T-helper 1 cell treated with Interleukin-12 subunit alpha and Interleukin-12 subunit beta and Interleukin-4 antibody, amounts not matched to agents 30 ng/mL and 1 ng/mL, for 36 hours (primary cell): Measurements from ENCODE around the gene FOXL3. TPM values are rescaled to one million over a fixed set of nuclear protein-coding genes. Genes with fewer than 3 reads are reported as not detected.

Experiments used
- intact Hi-C: fragments of 100-400 bp; cut with micrococcal nuclease; formaldehyde crosslinking; loops from one replicate; pipeline ENCODE4 v1.15.1; 2024
- total RNA-seq: library from RNA; stranded (reverse); gene quantifications from 2 replicates; pipeline ENCODE4 v1.2.3, GENCODE V29; 2022

The FOXL3 gene
- total RNA-seq, 1 donor from 2014 or later: not detected

DNA sequence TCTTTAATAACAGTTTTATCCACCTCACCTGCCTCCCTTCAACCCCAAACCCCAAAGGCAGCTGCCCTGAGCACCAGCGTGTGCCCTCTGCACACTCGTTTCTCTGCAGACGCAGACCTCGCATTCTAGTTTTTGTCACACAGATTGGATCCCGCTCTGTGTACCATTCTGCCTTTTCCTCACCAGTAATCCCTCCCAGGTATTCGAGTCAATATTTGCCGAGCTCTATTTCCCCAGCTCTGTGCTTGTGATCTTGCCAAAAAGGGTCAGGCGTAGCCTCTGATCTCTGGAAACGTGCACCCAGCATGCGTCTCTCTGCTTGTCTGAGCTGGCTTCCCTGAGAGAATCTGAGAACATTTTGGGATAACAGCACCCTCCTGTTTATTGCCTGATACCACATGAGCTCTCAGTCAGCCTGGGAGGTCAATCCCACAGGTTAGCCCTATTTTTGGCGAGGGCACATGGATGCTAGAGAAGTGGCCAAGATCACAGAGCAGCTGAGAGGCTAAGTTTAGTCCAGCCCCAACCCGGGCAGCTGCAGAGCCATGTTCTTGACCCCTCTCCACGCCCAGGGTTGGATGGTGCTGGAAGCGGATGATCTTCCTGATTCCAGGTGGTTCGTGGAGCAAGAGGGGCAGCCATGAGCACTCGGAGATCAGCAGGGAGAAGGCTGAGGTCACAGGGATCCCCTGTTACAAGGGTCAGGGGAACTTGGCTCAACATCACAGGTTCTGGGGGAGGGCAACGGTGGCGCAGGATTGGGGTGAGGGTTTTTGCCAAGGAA is 29.1 kb downstream of the FOXL3 start:
- intact Hi-C loops: no loop called here

DNA sequence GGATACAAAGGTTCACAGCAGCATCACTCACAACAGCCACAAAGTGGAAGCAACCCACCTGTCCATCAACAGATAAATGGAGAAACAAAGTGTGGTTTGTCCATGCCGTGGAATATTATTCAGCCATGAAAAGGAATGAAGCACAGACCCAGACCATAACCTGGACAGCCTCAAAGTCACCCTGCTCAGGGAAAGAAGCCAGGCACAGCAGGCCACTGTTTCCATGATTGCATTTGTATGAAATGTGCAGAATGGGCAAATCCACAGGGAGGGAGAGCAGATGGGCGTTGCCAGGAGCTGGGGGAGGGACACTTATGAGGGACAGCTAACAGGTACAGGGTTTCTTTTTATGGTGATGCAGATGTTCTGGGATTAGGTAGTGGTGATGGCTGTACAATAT is 30.3 kb downstream of the FOXL3 start:
- intact Hi-C loops: loop anchor here (5.0 kb wide), 2 partner anchors 407 to 467 kb away; partner anchors contain the start of genes DNAAF5 and PRKAR1B

DNA sequence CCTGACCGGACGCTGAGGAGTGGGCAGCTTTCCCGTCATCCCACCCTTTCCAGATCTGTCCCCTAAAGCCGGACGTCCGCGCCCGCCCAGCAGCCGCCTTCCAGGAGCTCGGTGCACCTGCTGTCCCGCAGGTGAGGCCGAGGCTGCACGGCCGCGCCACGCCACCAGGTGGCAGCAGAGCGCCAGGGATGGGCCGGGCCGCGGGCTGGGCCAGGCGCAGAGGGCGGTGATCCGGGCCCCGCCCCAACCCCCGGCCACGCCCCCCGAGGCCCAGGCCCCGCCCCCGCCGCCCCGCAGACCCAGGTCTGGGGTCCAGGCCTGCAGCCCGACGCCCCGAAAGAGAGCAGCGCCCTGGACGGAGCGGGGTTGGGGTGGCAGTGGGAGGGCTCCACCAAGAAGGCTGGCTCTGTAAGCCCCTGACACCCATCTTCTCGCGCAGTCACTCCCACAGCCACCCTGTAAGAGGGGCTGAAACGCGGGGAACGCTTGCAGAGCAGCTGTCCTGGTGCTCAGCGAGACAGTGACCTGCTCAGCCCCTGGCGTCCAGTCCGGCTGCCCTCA is 32.2 kb downstream of the FOXL3 start:
- intact Hi-C loops: loop anchor here (1.0 to 5.0 kb wide), 6 partner anchors 195 to 551 kb away; partner anchors contain the start of genes DNAAF5 and PRKAR1B

DNA sequence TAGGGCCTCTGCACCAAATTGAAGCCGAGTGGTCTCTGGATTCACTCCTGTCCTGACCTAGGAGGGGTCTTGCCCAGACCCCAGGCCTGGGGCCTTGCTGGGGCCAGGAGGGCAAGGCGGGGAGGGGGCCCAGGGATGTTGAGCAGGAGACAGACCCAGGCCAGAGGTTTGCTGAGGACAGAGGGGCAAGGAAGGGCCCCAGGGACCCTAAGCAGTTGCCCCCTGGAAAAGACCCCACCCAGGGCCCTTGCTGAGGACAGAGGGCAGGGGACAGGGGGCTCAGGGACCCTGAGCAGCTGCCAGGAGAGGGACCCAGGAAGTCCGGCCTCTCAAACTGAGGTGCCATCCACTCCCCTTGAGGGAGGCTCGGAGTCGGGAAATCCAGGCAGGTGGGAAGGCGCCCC is 32.7 kb downstream of the FOXL3 start:
- intact Hi-C loops: loop anchor here (1.0 to 5.0 kb wide), 6 partner anchors 194 to 551 kb away; partner anchors contain the start of genes DNAAF5 and PRKAR1B

DNA sequence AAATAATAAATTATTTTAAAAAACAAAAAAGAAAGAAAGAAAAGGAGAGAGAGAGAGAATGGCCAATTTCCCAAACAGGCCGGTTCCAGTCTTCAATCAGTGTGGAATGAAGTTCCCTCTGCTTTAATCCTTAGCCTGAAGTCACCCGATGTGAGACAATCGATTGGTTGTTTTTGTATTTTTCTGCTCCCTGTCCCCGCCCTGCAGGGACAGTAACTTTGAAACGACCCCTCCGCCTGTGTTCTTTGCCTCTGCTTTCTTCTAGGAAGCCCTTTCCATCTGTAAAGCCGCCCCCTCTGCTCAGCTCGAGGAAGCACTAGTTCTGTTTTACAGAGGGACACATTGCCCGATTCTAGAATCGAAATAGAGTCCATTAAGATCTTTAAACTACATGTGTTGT is 33.4 kb downstream of the FOXL3 start:
- intact Hi-C loops: loop anchor here (2.0 to 5.0 kb wide), 3 partner anchors 193 to 464 kb away; partner anchors contain the start of genes DNAAF5 and PRKAR1B

DNA sequence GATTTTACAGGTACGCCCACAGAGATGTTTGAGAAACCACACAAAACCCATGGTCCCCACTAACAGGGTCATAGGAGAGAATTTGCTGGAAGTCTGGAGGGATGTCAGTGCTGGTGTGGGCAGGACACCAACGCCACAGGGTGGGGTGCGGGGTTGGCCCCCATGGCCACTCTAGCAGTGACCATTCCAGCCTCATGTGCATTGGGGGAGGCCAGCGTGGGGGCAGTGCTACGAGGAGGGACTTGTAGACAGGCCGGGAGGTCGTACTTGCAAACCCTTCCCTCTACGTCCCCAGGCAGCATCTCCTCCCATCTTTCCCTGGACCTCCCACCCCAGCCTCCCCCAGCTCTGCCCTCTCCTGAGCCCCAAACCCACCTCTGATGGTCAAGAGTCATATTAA is 34.0 kb downstream of the FOXL3 start:
- intact Hi-C loops: loop anchor here (5.0 kb wide), 2 partner anchors 403 to 463 kb away; partner anchors contain the start of genes DNAAF5 and PRKAR1B

DNA sequence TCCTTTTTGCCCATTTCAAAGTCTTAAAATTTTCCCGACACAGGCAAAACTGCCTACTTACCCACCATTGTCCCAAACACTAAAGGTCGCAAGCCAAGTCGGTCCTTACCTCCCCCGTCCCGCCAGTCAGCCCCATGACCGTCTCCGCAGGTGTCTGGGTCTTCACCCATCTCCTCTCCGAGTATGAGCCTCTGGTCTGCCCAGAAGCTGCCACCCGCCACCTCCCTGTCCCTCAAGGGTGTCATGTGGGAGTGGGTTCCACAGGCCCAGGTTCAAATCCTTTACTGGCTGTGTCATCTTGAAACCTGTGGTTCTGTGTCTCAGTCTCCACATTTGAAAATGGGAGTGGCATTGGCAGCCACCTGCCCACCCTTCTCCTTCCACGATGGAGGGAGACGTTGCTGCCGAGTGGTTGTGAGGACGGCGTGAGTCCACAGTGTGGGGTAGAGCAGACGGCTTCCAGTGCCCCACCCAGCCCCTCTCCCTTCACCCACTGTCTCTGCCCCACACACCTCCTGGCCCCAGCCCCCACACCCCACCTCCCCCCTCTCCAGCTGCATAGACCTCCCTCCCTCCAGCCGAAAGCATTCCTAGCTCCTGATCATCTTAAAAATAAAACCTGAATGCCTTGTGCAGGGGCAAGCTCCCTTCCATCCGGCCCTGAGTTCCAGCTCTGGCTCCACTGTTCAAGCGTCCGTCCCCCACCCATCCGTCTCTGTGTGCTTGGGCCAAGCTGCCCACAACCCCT is 35.3 kb downstream of the FOXL3 start:
- intact Hi-C loops: no loop called here

DNA sequence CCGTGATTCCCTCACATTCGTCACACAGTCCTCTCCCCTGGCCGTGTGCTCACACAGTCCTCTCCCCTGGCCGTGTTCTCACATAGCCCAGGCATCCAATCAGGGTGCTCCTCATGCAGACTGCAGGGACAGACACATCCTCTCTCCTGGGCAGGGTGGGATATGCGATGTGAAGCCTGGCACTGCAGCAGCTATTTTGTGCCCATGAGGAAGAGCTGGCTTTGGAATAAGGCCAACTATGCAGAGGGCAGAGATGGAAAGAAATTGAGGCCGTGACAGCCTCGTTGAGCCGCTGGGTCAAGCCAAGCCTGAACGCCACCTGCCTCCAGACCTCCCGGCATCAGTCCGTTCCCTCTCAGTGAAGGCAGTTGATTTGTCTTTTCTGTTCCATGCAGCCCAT is 35.8 kb downstream of the FOXL3 start:
- intact Hi-C loops: no loop called here

DNA sequence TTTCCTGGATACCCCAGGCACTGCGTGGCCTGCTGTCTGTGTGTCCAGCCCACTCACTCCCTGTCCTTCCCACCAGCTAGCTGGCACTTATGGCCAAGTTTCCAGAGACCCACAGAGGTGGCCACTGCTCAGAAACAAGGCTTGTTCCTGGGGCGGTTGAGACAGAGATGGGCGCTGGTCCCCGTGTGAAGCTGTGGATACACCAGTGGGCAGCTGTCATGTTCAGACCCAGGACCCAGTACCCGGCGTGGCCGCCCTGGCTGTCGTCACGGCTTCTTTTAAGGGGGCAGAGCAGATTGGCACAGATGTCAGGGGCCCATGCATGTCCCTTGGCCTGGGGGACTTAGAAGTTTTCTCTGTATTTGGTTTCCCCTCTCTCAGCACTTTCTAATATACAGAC is 36.3 kb downstream of the FOXL3 start:
- intact Hi-C loops: no loop called here

DNA sequence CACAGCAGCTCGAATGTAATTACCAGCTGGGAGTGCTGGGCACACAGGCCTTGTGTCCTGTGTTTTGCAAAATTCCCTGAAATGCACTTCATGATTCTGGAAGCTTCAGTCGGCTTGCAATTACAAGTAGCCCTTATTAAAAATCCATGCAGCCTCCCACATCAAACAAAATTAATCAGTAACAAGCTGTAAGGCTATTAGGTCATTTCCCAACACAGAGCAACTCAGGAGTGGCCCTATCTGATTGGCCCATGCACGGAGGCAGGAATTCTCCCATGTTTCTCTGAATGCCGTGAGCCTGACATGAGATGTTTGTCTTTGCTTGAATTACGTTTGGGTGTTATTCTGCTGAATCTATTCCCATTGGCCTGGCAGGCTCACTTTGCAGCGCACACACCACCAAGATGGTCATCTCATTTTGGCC is 36.9 kb downstream of the FOXL3 start:
- intact Hi-C loops: no loop called here

DNA sequence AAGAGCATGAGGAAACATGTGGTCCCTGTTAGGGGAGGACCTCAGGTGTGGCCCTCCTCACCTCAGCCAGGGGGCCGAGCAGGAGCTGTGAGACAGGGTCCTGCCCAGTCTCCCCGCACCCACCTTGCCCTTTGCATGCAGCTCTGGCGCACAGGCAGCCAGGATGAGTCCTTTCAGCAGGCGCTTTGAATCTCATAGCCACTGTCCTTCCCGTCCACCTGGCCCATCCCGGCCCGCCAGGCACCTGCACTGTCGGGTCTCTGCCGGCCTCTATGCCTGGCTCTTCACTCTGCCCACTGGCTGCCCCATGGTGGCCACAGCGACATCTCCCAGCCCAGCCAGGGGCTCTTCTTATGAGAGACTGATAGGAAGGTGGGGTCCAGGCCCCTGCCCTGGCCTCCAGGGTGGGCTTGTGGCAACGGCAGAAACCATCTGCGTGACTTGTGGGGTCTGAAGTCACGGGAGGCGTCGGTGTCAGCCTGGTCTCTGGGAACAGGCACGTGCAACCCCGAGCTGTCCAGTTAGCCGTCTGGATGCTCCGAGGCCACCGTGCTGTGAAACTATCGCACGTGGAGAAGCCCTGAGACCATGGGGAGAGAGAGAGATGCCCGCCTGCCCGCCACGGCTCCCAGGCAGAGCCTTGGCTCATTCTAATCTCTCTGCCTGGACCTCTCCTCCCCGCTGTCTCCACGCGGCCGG is 37.4 kb downstream of the FOXL3 start:
- intact Hi-C loops: no loop called here

DNA sequence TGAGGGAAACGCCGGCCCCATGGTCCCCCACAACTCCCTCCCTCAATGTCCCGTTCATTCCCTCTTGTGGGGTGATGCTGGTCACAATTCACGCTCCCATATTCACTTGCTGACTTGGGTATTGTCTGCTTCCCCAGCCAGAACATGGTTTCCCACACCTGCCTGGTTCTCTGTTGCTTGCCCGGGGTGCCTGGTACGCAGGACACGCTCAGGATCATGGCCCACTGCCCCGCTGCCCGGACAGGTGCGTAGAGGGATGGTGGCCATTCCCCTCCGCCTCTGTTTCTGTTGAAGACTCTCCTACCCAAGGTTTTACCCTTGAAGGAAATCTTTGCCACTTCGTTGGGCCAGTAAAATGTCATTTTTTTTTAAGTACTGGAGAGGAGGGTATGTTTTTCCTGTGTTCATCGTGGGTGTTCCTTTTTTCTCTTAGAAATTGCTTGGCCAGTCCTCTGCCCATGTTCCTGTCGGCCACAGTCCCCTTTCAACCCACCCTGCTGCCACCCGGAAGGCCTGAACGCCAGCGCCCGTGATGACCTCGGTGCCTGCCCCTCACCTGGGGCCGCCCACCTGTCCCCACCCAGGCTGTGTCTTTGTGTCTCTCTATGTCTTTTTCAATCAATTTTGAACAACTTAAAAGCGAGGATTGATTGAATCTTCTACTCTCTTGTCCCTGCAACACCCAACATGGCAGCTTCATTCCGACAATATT is 38.2 kb downstream of the FOXL3 start:
- intact Hi-C loops: no loop called here

DNA sequence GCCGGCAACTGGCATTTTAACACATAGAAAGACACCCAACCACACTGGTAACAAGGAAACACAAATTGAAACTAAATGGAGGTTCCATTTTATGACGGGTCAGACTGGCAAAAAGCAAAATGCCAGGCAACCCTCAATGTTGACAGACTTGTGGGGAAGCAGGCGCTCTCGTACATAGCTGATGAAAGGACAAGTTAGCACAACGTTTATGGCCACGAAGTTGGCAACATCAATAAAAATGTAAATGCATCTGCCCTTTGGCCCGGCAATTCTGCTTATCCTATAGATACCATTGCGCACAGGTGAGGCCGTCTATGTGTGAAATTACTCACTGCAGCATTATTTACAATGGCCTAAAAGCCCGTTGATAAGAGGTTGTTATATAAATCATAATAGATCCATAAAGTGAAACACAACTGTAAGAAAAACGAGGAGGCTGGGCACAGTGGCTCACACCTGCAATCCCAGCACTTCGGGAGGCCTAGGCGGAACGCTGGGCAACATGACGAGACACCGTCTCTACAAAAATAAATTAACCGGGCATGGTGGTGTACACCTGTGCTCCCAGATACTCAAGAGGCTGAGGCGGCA is 39.8 kb downstream of the FOXL3 start:
- intact Hi-C loops: no loop called here

DNA sequence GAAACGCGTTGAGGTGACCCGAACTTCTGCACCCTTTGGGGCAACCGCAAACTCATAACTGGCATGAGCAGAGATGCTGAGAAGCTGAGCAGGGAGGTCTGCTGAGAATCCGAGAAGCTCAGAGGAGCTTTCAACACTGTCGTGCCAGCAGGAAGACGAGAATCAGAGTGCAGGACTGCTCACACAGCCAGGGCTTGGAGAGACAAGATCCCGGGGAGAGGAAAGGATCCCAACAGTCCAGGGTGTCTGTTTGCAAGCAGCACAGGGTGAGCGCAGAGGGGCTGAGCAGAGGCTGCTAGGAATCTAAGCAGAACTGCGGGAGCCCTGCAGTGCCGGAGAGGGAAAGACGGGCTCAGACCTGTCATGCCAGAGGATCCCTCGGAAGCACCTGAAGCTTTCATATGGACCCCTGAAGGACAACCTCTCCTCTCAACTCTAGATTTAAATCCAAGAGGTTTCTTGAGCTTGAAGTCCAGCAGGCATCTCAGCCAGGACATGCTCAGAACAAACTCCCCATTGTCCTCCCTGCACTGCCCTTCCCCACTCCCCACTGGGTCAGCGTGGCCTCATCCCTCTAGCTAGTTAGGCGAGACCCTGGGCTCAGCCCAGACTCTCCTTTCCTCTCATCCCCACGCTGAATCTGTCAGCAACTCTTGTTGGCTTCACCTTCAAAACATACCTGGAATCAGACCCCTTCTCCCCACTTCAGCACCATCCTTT is 40.7 kb downstream of the FOXL3 start:
- intact Hi-C loops: no loop called here

DNA sequence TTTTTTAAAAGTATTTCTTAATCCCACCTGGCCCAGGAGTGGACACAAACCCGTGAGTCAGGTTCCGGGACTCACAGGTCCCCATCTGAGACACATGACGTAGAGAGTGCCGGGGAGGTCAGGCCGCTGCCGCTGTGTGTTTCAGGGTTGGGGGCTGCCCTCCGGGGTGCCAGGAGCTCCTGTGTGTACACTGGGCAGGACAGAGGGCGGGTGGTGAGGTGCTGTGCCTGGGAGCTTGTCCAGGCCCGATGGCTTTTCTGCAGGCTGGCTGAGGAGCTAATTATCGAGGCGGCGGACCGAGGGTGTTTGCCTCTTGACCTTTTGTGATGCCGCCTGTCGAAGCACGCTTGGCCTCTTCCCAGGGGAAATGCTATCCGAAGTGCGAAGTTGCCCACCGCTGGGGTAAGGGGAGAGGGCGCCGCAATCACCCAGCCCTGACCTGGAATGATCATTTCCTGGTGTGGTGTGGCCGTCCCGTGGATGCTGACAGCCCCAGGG is 42.1 kb downstream of the FOXL3 start:
- intact Hi-C loops: loop anchor here (1.0 kb wide), 3 partner anchors 304 to 541 kb away; no protein-coding TSS in a partner anchor

DNA sequence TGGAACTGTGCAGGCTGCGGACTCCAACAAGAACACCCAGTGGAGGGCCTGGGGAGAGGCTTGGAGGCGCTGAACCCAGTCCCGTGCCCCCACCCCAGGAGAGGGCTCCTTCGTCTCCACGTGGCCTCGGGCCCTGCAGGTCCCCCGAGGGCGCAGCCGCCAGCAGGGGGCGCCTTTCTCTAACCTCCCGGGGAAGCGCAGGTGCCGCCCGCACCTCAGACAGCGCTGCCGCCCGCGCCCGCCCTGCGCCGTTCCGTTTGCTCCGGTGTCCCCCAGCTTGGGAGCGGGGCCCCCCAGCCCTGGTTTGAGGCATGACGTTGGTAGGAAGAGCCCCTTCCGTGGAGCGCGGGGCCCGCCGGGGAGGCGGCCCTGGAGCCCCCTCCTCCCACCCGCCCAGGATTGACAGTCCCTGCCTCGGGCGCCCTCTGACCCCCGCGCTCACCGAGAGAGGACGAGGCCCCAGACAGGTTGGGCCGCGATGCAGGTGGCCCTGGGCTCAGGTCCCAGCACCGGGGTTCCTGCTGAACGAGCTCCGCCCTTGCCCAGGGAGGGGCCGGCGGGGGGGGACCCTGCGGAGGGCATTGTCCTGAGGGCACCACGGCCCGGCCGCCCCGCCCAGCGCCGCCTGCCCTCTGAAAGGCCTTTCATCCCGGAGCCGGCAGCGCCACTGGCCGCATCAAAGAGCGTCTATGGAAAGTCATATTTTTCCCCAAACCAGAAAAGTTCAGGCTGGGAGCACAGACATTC is 42.8 kb downstream of the FOXL3 start:
- intact Hi-C loops: loop anchor here (1.0 kb wide), 3 partner anchors 303 to 540 kb away; no protein-coding TSS in a partner anchor

DNA sequence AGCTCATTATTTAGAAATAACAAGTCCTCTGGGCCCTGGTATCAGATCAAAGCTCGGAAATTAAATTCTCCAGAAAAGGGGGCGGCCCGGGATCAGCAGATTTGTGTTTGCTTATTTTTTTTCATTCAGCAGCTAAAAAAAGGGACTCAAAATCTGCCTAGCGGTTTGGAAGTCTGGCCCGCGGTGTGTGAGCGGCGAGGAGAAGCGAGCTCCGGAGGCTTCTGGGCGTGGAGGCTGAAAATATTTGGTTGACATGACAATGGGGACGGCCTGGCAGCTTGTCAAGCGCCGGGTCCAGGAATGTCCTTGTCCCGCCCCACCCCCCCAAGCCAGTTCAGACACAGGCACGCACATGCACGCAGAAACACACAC is 43.4 kb downstream of the FOXL3 start:
- intact Hi-C loops: no loop called here

DNA sequence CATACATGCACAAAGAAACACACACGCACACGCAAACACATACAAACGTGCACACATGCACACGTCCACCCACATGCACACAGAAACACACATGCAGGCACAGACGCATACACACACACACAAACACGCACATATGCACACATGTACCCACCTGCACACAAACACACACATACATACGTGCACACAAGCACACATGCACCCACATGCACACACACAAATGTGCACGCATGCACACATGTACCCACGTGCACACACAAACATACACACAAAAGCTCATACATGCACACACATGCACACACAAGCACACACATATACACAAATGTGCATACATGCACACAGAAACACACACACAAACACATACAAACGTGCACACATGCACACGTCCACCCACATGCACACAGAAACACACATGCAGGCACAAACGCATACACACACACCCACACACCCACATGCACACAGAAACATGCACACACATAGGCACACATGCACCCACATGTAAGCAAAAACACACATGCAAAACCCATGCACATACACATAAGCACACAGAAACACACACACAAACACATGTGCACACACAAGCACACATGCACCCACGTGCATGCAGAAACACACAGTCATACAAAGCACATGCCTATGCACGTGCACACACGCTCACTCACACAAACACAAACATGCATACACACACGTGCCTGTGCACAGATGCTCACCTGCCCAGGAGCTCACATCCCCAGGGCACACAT is 44.8 kb downstream of the FOXL3 start:
- intact Hi-C loops: no loop called here
